Inflammatory macrophage treated with lipopolysaccharide for 1 hour (primary cell): Measurements from ENCODE around the gene FLVCR1.
"Not testable (repeated sequence)": the region's sequence is repeated elsewhere in the genome, so short reads cannot be mapped to it uniquely, and the experiment has no call there.

Experiments used
- DNase-seq, 2 donors: peaks; one replicate each; pipeline ENCODE4 v3.0.0-alpha.2; 2020 to 2022

The FLVCR1 gene

GRCh38 chr1:212857992-212858460 lies at the start of gene FLVCR1:
Gene FLVCR1 (plus strand): TSS chr1:212858275. CDS start chr1:212858453, 178 bp downstream.
- DNase-seq = peak; percentile 95 to 96

- DNase-seq = peak in 1 of 2 donors; percentile 60
These were observed 43.3 kb upstream of the FLVCR1 start for GRCh38 chr1:212814537-212815334.

- no peak for DNase-seq
These were observed 41.4 kb upstream of the FLVCR1 start for GRCh38 chr1:212816567-212817278.

GRCh38 chr1:212819726-212820125 lies 38.3 kb upstream of the FLVCR1 start:
- peak; percentile 82 to 87 for DNase-seq

- no peak for DNase-seq
These were observed 37.1 kb upstream of the FLVCR1 start for GRCh38 chr1:212820969-212821368.

GRCh38 chr1:212822956-212823355 lies 35.1 kb upstream of the FLVCR1 start:
- no peak for DNase-seq

GRCh38 chr1:212824201-212824600 lies 33.9 kb upstream of the FLVCR1 start:
- DNase-seq = no peak

- DNase-seq = no peak
These were observed 32.1 kb upstream of the FLVCR1 start for GRCh38 chr1:212825798-212826452.

GRCh38 chr1:212827171-212827776 lies 30.8 kb upstream of the FLVCR1 start:
- DNase-seq = no peak

- DNase-seq = no peak
These were observed 30.2 kb upstream of the FLVCR1 start for GRCh38 chr1:212827831-212828278.

GRCh38 chr1:212828395-212828794 lies 29.7 kb upstream of the FLVCR1 start:
- no peak for DNase-seq

GRCh38 chr1:212833211-212834207 lies 24.6 kb upstream of the FLVCR1 start:
- not testable (repeated sequence) for DNase-seq

GRCh38 chr1:212838145-212838544 lies 19.9 kb upstream of the FLVCR1 start:
- DNase-seq = no peak

- not testable (repeated sequence) for DNase-seq
These were observed 13.6 kb upstream of the FLVCR1 start for GRCh38 chr1:212844521-212844920.

GRCh38 chr1:212847549-212847948 lies 10.5 kb upstream of the FLVCR1 start, which contains the start of gene SPATA45:
Gene SPATA45 (minus strand): TSS chr1:212847649. CDS start chr1:212836149, 11,500 bp downstream.
- no peak for DNase-seq

GRCh38 chr1:212852105-212852688 lies 5.9 kb upstream of the FLVCR1 start:
- no peak for DNase-seq

- no peak for DNase-seq
These were observed 4.4 kb upstream of the FLVCR1 start for GRCh38 chr1:212853658-212854057.

GRCh38 chr1:212856755-212857154 lies 1.3 kb upstream of the FLVCR1 start:
- DNase-seq = no peak

GRCh38 chr1:212858461-212859265 lies 588 bp downstream of the FLVCR1 start:
- no peak for DNase-seq
